CD14-positive monocyte (primary cell): ENCODE data around the gene VAT1L. TPM values are rescaled to one million over a fixed set of nuclear protein-coding genes. Genes with fewer than 3 reads are reported as not detected.
A peak's percentile ranks its signal among the peaks of the same experiment; 100 is the strongest.

Experiments used
- DNase-seq, 3 donors: peaks; one replicate each; pipeline ENCODE4 v3.0.0-alpha.2; 2011 to 2022
- H2AFZ ChIP-seq: 2 replicates; pipeline ENCODE4 v1.6.0; 2012; ENCODE audit warnings: mild to moderate bottlenecking, low read depth, low read length, inconsistent platforms; ENCODE audit not compliant: insufficient read depth, poor library complexity, severe bottlenecking
- H3K27ac ChIP-seq, 2 donors: 1 replicate in 1 of 2; 2 replicates in 1 of 2; pipeline ENCODE4 v1.5.1; 2012 to 2013; ENCODE audit warnings: low read length in 2 of 2, control low read depth in 1 of 2, inconsistent platforms in 1 of 2, low read depth in 1 of 2, mild to moderate bottlenecking in 1 of 2
- H3K27me3 ChIP-seq, 2 donors: one replicate each; pipeline versions ENCODE4 v1.6.0 to v1.6.1; 2011 to 2013; ENCODE audit warnings: low read length in 2 of 2; ENCODE audit not compliant: control insufficient read depth in 2 of 2, insufficient read depth in 2 of 2
- H3K36me3 ChIP-seq, 2 donors: replicated peaks in 1 of 2; 1 replicate in 1 of 2; 2 replicates in 1 of 2; pipeline versions ENCODE4 v1.5.1 to v1.6.1; 2012 to 2013; ENCODE audit warnings: low read length in 2 of 2, control low read depth in 1 of 2, inconsistent platforms in 1 of 2, mild to moderate bottlenecking in 1 of 2; ENCODE audit not compliant: insufficient read depth in 2 of 2, control insufficient read depth in 1 of 2
- H3K4me1 ChIP-seq, 2 donors: 1 replicate in 1 of 2; 2 replicates in 1 of 2; pipeline versions ENCODE4 v1.5.1 to v1.6.1; 2012 to 2013; ENCODE audit warnings: low read length in 2 of 2, control low read depth in 1 of 2, inconsistent platforms in 1 of 2, mild to moderate bottlenecking in 1 of 2, moderate library complexity in 1 of 2; ENCODE audit not compliant: insufficient read depth in 2 of 2, control insufficient read depth in 1 of 2
- H3K4me2 ChIP-seq: replicated peaks from 2 replicates; pipeline ENCODE3; 2012; ENCODE audit warnings: low read length, moderate library complexity, mild to moderate bottlenecking; ENCODE audit not compliant: poor library complexity, severe bottlenecking; ENCODE audit errors: extremely low read depth
- H3K4me3 ChIP-seq, 3 experiments: fragments of 200-600 bp in 1 of 3; sonication (generic) in 1 of 3; replicated peaks in 1 of 3; 1 replicate in 2 of 3; 2 replicates in 1 of 3; pipeline ENCODE4 v1.5.1; 2011 to 2013; ENCODE audit warnings: low read length in 3 of 3, mild to moderate bottlenecking in 3 of 3, control low read depth in 2 of 3, low read depth in 2 of 3, inconsistent platforms in 1 of 3, moderate library complexity in 1 of 3
- H3K79me2 ChIP-seq: 2 replicates; pipeline ENCODE4 v1.6.0; 2012; ENCODE audit warnings: mild to moderate bottlenecking, control low read depth, inconsistent platforms, low read length, moderate library complexity; ENCODE audit not compliant: insufficient read depth
- H3K9ac ChIP-seq: 2 replicates; pipeline ENCODE4 v1.6.0; 2017; ENCODE audit warnings: low read length, mild to moderate bottlenecking; ENCODE audit not compliant: insufficient read depth, poor library complexity, severe bottlenecking
- H3K9me3 ChIP-seq, 2 donors: replicated peaks in 1 of 2; 1 replicate in 1 of 2; 2 replicates in 1 of 2; pipeline versions ENCODE4 v1.5.1 to v1.6.1; 2012 to 2013; ENCODE audit warnings: low read length in 2 of 2, control low read depth in 1 of 2; ENCODE audit not compliant: control insufficient read depth in 1 of 2, insufficient read depth in 1 of 2
- H4K20me1 ChIP-seq: 2 replicates; pipeline ENCODE4 v1.6.0; 2012; ENCODE audit warnings: mild to moderate bottlenecking, low read length, control low read depth, moderate library complexity; ENCODE audit not compliant: insufficient read depth
- H3K27ac Mint-ChIP-seq, 7 donors: one replicate each; pipeline ENCODE4 v1.8.0; 2020; ENCODE audit warnings: mild to moderate bottlenecking in 7 of 7, mixed read lengths in 7 of 7, moderate library complexity in 6 of 7, inconsistent platforms in 2 of 7
- H3K27me3 Mint-ChIP-seq, 3 donors: one replicate each; pipeline ENCODE4 v1.8.0; 2021 to 2022; ENCODE audit warnings: low read depth in 3 of 3, mild to moderate bottlenecking in 3 of 3, mixed read lengths in 3 of 3, moderate library complexity in 3 of 3, inconsistent platforms in 1 of 3
- H3K36me3 Mint-ChIP-seq, 2 donors: one replicate each; pipeline ENCODE4 v1.8.0; 2020; ENCODE audit warnings: mixed read lengths in 2 of 2, inconsistent platforms in 1 of 2, mild to moderate bottlenecking in 1 of 2
- H3K4me1 Mint-ChIP-seq: one replicate; pipeline ENCODE4 v1.8.0; 2020; ENCODE audit warnings: mild to moderate bottlenecking, mixed read lengths
- H3K4me3 Mint-ChIP-seq, 2 donors: one replicate each; pipeline ENCODE4 v1.8.0; 2020; ENCODE audit warnings: mild to moderate bottlenecking in 2 of 2, mixed read lengths in 2 of 2, moderate library complexity in 1 of 2
- H3K9me3 Mint-ChIP-seq, 7 donors: one replicate each; pipeline ENCODE4 v1.8.0; 2020 to 2022; ENCODE audit warnings: mixed read lengths in 7 of 7, mild to moderate bottlenecking in 6 of 7, moderate library complexity in 6 of 7, inconsistent platforms in 2 of 7
- CTCF ChIP-seq: fragments of 200-600 bp; IDR thresholded peaks from one replicate; pipeline ENCODE4 v1.8.0; 2022; ENCODE audit warnings: antibody characterized with exemption, mild to moderate bottlenecking
- WGBS: methylation state at CpG from one replicate; pipeline ENCODE4 v1.1.5; 2013; ENCODE audit warnings: missing lambda C conversion rate; ENCODE audit not compliant: insufficient coverage; 5-methylcytosine and 5-hydroxymethylcytosine counted together
- intact Hi-C, 2 donors: fragments of 100-400 bp; cut with micrococcal nuclease; formaldehyde crosslinking; loops; one replicate each; pipeline versions ENCODE4 v1.15.0 to v1.15.1; 2023
- polyA plus RNA-seq, 3 donors: library from polyadenylated mRNA; depleted of rRNA in 1 of 3; unstranded in 2 of 3; stranded (reverse) in 1 of 3; fragments of 300-500 nt in 2 of 3; fragments of >200 nt in 1 of 3; fragmentation: Illumina TruSeq in 2 of 3; gene quantifications; 1 replicate in 2 of 3; 2 replicates in 1 of 3; pipeline ENCODE4 v1.2.3, GENCODE V29; 2012 to 2021

Gene VAT1L
- polyA plus RNA-seq, 3 donors: not detected

DNA sequence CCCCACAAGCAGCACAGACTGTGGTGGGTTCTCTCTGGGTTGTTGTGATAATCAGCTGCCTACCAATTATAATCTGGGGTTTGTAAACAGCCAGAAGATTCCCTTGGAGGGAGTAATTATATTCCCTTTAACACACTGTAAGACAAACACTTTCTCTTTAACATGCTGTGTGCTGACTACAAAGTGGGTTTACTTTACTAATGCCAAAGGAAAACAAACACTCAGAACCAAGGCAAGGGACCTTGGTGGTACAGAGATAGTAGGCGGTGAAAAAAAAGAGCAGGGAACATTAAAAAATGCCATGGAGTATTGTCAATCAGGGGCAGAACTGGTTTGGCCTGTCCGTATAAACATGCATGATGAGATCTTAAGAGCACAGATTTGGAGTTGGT lies 3.0 kb upstream of the VAT1L start:
- Histone ChIP-seq H3K4me3 (no peak overlapping the region), H3K79me2 (no peaks in the 10 kb centered on the region), H3K36me3 (no peaks in the 10 kb centered on the region), H3K4me1 (peaks cover 4 to 12% of the 10 kb centered on the region in 2 donors), H4K20me1 (no peaks in the 10 kb centered on the region), H3K4me2 (no peak overlapping the region), H3K27me3 (peaks cover 42 to 48% of the 10 kb centered on the region in 2 donors), H3K9ac (no peak overlapping the region), H3K9me3 (peaks cover 3 to 20% of the 10 kb centered on the region in 2 donors), H3K27ac (no peak overlapping the region), H2AFZ (no peak overlapping the region)
- WGBS: 100% methylated on average over 1 of the region's 2 CpGs
- H3K9me3 Mint-ChIP-seq: peaks cover 0 to 10% (median 6%) of the 10 kb centered on the region in 7 donors
- no peak overlapping the region for H3K4me3 Mint-ChIP-seq
- no peak for DNase-seq
- H3K4me1 Mint-ChIP-seq: peaks cover 8% of the 10 kb centered on the region
- peaks cover 0 to 3% of the 10 kb centered on the region in 2 donors for H3K36me3 Mint-ChIP-seq
- TF ChIP-seq CTCF: no peak
- H3K27ac Mint-ChIP-seq: peak overlapping the region in 1 of 7 donors; percentile 48
- intact Hi-C loops: no loop called here
- peaks cover 41 to 43% (median 43%) of the 10 kb centered on the region in 3 donors for H3K27me3 Mint-ChIP-seq

DNA sequence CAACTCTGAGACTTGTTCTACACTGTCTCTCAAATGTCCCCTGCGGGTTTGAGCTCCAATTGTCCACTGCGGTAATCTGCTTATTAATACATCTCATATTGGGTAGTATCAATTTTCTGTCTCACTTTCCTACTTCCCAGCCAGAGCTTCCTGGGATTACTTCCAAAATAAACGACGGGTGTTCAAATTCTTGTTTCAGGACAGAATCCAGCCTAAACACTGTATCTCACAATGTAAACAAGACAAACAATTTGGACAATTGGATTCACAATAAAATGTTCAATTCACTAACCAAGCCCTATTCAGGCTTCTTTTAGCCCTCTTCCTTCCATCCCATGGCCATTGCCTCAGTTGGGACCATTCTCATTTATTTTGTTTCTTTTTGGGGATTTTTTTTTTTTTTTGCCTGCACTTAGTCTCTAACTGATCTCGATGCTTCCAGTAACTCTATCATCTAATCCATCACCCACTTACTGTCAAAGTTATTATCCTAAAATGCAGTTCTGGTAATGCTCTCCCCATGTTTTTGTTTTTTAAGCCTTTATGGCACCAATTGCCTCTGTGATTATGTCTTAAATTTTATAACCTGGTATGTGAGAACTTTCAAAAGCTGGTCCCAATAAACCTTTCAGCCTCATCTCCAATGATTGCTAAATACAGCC lies 2.0 kb upstream of the VAT1L start:
- TF ChIP-seq CTCF: no peak
- Histone ChIP-seq H3K4me1 (peaks cover 4 to 12% of the 10 kb centered on the region in 2 donors), H4K20me1 (no peaks in the 10 kb centered on the region), H3K36me3 (no peaks in the 10 kb centered on the region), H2AFZ (no peak overlapping the region), H3K9ac (no peak overlapping the region), H3K27ac (no peak overlapping the region), H3K4me2 (no peak overlapping the region), H3K79me2 (no peaks in the 10 kb centered on the region), H3K27me3 (peaks cover 51 to 57% of the 10 kb centered on the region in 2 donors), H3K9me3 (peaks cover 3 to 20% of the 10 kb centered on the region in 2 donors), H3K4me3 (no peak overlapping the region)
- Mint-ChIP-seq H3K27ac (no peak overlapping the region), H3K36me3 (peaks cover 0 to 3% of the 10 kb centered on the region in 2 donors), H3K27me3 (peaks cover 47 to 52% (median 49%) of the 10 kb centered on the region in 3 donors), H3K4me3 (peak overlapping the region in 1 of 2 donors; percentile 84), H3K4me1 (peaks cover 8% of the 10 kb centered on the region), H3K9me3 (peaks cover 0 to 10% (median 6%) of the 10 kb centered on the region in 7 donors)
- DNase-seq: no peak
- WGBS: 89% methylated on average over 3 of the region's 5 CpGs
- intact Hi-C loops: no loop called here
